ENCODE measurements around the gene NOA1. TPM values are rescaled to one million over a fixed set of nuclear protein-coding genes. Genes with fewer than 3 reads are reported as not detected.

The NOA1 gene
- polyA plus RNA-seq, 1 donor from 2014 or later, result 17.1 TPM

DNA sequence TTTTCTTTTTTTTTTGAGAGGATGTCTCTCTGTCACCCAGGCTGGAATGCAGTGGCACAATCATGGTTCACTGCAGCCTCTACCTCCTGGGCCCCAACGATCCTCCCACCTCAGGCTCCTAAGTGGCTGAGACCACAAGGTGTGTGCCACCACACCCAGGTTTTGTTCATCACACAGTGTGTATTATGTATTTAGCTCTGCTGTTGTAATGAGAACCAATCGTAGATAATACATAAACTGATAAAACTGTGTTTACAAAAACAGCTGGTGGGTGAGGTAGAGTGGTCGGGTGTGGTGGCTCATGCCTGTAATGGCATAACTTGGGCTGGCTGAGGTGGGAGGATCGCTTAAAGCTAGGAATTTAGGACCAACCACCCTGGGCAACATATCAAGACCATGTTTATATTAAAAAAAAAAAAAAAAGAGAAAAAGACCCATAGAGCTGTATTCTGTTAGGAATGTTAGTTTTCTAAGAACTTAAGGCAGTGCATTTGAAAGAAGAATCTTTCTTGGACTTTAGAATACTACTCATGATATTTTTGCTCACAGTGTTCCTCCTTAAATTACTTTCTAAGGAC is 36.2 kb upstream of the NOA1 start:
- Histone ChIP-seq H3K4me3 (ENCODE audit: low read length) (no peak overlapping the region), H2AFZ (ENCODE audit: low read depth, low read length) (no peak overlapping the region), H3K27ac (ENCODE audit: low read length) (no peak overlapping the region), H3K9me3 (ENCODE audit: low read length) (no peaks in the 10 kb centered on the region), H3K4me2 (ENCODE audit: low read length) (no peak overlapping the region), H3K27me3 (ENCODE audit: insufficient read depth, low read depth, low read length) (no peaks in the 10 kb centered on the region), H3F3A (ENCODE audit: insufficient read depth, low read length, poor library complexity, severe bottlenecking) (no peaks in the 10 kb centered on the region), H4K20me1 (ENCODE audit: insufficient read depth) (no peaks in the 10 kb centered on the region), H3K79me2 (replicated peaks; ENCODE audit: insufficient read depth, low read length) (no peaks in the 10 kb centered on the region), H3K9me2 (ENCODE audit: insufficient read depth, low read length) (no peaks in the 10 kb centered on the region), H3K9ac (ENCODE audit: low read length) (no peak overlapping the region), H3K36me3 (ENCODE audit: insufficient read depth, low read length) (peaks cover 13% of the 10 kb centered on the region)
- TF ChIP-seq TAF1 (IDR thresholded peaks at IDR 0.05; ENCODE audit: low read depth), result no peak
- TF ChIP-seq SMC3 (conservative IDR thresholded peaks at IDR 0.05; ENCODE audit: poor library complexity), result no peak
- no peak for TF ChIP-seq POLR2AphosphoS5 (IDR thresholded peaks at IDR 0.05)
- TF ChIP-seq, protein P1, sequence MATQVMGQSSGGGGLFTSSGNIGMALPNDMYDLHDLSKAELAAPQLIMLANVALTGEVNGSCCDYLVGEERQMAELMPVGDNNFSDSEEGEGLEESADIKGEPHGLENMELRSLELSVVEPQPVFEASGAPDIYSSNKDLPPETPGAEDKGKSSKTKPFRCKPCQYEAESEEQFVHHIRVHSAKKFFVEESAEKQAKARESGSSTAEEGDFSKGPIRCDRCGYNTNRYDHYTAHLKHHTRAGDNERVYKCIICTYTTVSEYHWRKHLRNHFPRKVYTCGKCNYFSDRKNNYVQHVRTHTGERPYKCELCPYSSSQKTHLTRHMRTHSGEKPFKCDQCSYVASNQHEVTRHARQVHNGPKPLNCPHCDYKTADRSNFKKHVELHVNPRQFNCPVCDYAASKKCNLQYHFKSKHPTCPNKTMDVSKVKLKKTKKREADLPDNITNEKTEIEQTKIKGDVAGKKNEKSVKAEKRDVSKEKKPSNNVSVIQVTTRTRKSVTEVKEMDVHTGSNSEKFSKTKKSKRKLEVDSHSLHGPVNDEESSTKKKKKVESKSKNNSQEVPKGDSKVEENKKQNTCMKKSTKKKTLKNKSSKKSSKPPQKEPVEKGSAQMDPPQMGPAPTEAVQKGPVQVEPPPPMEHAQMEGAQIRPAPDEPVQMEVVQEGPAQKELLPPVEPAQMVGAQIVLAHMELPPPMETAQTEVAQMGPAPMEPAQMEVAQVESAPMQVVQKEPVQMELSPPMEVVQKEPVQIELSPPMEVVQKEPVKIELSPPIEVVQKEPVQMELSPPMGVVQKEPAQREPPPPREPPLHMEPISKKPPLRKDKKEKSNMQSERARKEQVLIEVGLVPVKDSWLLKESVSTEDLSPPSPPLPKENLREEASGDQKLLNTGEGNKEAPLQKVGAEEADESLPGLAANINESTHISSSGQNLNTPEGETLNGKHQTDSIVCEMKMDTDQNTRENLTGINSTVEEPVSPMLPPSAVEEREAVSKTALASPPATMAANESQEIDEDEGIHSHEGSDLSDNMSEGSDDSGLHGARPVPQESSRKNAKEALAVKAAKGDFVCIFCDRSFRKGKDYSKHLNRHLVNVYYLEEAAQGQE (IDR thresholded peaks at IDR 0.05; ENCODE audit: borderline replicate concordance), result no peak
- TF ChIP-seq EP300 (conservative IDR thresholded peaks at IDR 0.05; ENCODE audit: poor library complexity, severe bottlenecking), result no peak
- no peak for TF ChIP-seq RAD21 (conservative IDR thresholded peaks at IDR 0.05)
- TF ChIP-seq EZH2 (IDR thresholded peaks at IDR 0.05; ENCODE audit: borderline replicate concordance, insufficient read depth, low read length, poor library complexity, severe bottlenecking), result no peak
- TF ChIP-seq, protein P2, sequence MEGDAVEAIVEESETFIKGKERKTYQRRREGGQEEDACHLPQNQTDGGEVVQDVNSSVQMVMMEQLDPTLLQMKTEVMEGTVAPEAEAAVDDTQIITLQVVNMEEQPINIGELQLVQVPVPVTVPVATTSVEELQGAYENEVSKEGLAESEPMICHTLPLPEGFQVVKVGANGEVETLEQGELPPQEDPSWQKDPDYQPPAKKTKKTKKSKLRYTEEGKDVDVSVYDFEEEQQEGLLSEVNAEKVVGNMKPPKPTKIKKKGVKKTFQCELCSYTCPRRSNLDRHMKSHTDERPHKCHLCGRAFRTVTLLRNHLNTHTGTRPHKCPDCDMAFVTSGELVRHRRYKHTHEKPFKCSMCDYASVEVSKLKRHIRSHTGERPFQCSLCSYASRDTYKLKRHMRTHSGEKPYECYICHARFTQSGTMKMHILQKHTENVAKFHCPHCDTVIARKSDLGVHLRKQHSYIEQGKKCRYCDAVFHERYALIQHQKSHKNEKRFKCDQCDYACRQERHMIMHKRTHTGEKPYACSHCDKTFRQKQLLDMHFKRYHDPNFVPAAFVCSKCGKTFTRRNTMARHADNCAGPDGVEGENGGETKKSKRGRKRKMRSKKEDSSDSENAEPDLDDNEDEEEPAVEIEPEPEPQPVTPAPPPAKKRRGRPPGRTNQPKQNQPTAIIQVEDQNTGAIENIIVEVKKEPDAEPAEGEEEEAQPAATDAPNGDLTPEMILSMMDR (IDR thresholded peaks at IDR 0.05; ENCODE audit: poor library complexity, severe bottlenecking), result no peak
- TF ChIP-seq MXI1 (conservative IDR thresholded peaks at IDR 0.05; ENCODE audit: poor library complexity, severe bottlenecking), result no peak

DNA sequence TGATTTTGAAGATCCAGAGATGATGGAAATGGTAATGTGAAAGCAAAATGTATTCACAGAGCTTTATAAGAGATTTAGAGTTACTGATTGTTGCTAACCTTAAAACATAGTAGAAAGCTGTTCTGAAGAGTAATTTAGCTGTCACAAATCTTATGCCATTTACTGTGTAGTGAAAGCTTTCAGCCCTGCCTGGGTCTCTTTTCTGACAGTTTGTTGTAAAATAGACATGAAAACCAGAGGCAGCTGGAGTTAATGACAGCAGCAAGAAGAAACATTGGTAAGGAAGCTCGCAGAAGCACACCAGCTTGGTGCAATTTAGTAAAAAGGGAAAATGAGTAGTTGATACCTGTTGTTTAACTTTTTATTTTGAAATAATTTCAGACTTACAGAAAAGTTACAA is 22.3 kb upstream of the NOA1 start:
- H3K79me2 ChIP-seq (replicated peaks; ENCODE audit: insufficient read depth, low read length), result no peaks in the 10 kb centered on the region
- H2AFZ ChIP-seq (ENCODE audit: low read depth, low read length), result no peak overlapping the region
- TF ChIP-seq, protein P1 (IDR thresholded peaks at IDR 0.05; ENCODE audit: borderline replicate concordance), result peak; percentile 64
- TF ChIP-seq EP300 (conservative IDR thresholded peaks at IDR 0.05; ENCODE audit: poor library complexity, severe bottlenecking) (peak; percentile 99), MXI1 (conservative IDR thresholded peaks at IDR 0.05; ENCODE audit: poor library complexity, severe bottlenecking) (no peak), RAD21 (conservative IDR thresholded peaks at IDR 0.05) (no peak), TAF1 (IDR thresholded peaks at IDR 0.05; ENCODE audit: low read depth) (no peak), EZH2 (IDR thresholded peaks at IDR 0.05; ENCODE audit: borderline replicate concordance, insufficient read depth, low read length, poor library complexity, severe bottlenecking) (no peak), SMC3 (conservative IDR thresholded peaks at IDR 0.05; ENCODE audit: poor library complexity) (peak; percentile 19), POLR2AphosphoS5 (IDR thresholded peaks at IDR 0.05) (peak; percentile 95)
- TF ChIP-seq, protein P2 (IDR thresholded peaks at IDR 0.05; ENCODE audit: poor library complexity, severe bottlenecking), result no peak
- H3K36me3 ChIP-seq (ENCODE audit: insufficient read depth, low read length), result no peaks in the 10 kb centered on the region
- no peaks in the 10 kb centered on the region for H3K27me3 ChIP-seq (ENCODE audit: insufficient read depth, low read depth, low read length)
- peak overlapping the region; percentile 62 for H3K27ac ChIP-seq (ENCODE audit: low read length)
- H3K9me2 ChIP-seq (ENCODE audit: insufficient read depth, low read length), result no peaks in the 10 kb centered on the region
- no peaks in the 10 kb centered on the region for H4K20me1 ChIP-seq (ENCODE audit: insufficient read depth)
- no peak overlapping the region for H3K9ac ChIP-seq (ENCODE audit: low read length)
- no peak overlapping the region for H3K4me3 ChIP-seq (ENCODE audit: low read length)
- peaks cover 4% of the 10 kb centered on the region for H3F3A ChIP-seq (ENCODE audit: insufficient read depth, low read length, poor library complexity, severe bottlenecking)
- H3K9me3 ChIP-seq (ENCODE audit: low read length), result no peaks in the 10 kb centered on the region
- H3K4me2 ChIP-seq (ENCODE audit: low read length), result peak overlapping the region; percentile 3
